Measurements from ENCODE around the gene PHACTR3.

The PHACTR3 gene

DNA sequence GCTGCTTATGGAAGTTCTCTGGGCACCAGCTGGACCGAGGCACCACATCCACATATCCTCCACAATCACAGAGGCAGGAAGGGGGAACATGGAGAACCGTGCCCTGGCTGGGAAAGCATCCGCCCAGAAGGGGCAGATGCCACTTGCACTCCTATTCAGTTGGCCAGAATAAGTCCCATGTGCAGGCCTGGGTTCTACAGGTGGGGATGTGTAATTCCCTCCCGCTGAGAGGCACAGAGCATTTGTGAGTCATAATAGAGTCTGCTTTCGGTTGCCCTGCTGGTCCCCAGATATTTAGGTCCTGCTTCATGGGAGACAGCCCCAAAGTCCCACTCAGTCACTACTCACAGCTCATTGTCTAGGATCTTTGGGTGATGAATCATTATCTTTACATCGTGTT, 104.0 kb downstream of the PHACTR3 start:
- no peak for DNase-seq

DNA sequence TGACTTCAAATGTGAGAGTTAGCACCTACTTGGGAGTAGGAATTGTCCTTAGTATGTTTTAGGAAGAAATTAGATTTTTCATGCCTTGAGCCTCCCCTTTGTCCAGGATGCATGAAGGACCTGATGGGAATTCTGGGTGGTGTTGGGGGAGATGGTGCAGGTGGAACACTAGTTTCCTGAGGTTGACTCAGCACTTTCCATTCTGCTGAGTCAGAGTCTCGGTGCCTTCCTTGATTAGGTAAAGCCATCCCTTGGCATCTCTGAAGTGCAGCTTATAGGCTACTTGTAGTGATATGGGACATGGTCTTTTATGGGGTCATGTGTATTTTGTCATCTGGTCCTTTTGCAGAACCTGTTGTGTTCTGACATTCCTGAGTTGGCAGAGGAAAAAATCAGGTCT, 105.3 kb downstream of the PHACTR3 start:
- DNase-seq: no peak

DNA sequence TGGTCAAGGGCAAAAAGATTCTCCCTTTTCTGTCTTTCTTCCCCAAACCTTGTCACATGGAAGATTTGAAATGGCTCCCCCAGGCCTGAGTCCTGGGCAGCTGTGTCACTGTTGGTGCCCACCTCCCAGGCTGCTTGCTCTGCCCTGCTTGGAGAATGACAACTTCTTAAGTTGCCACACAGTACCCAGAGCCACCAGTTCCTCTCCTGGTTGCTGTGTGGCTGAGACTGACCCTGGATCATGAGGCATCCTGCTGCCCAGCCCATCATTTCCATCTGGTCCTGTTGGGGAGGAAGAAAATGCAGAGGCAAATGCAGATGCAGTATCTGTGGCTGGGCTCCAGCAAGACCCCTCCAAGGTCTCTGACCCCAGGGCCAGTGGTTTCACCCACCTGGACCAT, 113.7 kb downstream of the PHACTR3 start:
- no peak for DNase-seq

DNA sequence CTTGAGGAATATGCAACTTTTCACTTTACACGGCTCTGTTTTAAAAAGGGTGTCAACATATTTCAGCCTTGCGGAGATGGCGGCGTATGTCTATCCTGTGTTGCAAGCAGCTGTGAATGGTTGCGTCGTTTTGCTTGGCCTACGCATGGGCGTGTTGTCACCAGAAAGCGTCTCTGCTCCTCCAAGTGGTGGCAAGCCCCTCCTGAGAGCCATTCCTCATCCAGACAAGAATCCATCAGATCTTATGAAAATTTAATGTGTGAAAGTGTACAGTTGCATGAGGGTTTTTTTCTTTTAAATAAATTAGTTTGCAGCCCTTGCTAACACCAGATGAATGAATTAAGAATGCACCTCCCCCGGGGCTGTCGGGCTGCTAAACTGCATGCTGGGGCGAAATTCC, 114.4 kb downstream of the PHACTR3 start:
- DNase-seq: no peak

DNA sequence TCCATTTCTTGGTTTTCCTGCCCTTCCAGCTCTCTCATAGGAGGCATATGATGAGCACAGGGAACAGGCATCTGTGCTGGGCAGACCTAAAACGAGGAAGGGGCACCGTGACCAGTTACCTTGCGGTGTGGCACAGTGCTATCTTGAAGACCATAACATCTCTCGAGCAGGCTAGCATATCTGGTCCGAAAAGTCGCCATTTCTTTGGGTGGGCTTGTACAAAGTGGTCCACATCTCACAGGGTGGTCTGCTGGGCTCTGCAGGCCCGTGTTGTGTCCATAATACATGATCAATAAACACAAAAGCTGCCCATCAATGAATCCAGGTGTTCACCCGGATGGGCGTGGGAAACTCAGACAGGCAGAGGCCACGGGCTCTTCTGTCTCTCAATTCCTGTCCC, 115.7 kb downstream of the PHACTR3 start:
- no peak for DNase-seq

DNA sequence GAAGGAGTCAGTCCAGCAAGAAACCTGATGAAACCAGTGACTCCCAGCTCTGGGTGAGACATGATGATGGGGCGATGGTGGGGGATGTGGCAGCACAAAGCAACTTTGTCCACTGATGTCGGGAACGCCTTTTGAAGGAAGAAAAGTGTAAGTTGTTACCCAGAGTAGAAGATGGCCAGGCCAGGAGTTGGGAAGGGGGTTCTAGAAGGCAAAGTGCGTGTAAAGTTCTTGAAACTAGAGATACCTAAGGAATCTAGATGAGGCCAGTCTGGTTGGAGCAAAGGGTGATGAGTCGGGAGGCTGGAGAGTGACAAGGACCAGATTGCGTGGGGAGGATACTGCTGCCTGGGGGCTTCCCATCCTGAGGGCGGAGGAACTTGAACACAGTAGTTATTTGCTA, 117.0 kb downstream of the PHACTR3 start:
- no peak for DNase-seq

DNA sequence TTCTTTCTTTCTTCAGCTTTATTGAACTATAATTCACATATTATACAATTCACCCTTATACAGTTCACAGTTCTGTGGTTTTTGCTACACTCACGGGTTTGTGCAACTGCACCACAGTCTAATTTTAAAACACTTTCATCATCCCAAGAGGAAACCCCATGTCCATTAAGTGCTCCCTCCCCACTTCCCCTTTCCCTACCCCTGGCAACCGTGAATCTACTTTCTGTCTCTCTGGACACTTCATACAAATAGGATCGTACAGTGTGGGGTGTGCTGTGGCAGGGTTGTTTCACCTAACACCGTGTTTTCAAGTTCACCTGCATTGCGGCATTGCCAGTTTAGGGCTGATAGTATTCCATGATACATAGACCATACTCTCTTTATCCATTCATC, 118.8 kb downstream of the PHACTR3 start:
- no peak for DNase-seq

DNA sequence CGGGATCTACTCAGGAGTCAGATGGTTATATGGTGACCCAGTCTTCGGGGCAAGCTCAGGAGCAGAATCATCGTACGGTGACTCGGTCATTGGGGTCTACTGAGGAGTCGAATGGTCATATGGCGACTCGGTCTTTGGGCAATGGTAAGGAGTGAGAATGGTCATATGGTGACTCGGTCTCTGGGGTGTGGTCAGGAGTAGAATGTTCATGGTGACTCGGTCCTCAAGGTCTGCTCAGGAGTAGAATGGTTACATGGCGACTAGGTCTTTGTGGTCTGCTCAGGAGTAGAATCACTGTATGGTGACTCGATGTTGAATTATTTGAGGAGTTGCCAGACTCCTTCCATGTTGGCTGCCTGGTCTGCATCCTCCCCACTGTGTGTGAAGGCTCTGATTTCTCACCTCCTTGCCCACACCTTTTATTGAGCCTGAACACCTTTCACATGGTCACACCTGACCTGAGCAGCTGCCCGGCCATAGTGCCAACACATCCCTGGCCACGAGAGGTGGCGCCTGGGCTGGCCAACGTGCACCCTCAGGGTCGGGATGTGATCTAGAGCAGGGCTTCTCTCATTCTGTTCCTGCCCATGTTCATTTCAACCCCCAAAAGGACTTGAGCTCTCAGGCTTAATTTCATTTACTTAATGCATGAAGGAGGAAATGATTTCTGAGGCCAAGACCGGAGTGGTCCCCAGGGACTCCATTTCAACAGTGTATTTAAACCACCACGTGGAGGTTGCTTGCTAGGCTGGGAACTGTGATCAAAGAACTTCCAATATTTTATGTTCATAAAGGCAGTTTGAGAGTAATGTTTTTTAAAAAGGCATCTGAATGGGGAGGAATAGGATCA, 119.5 kb downstream of the PHACTR3 start:
- peak; percentile 70 for DNase-seq

DNA sequence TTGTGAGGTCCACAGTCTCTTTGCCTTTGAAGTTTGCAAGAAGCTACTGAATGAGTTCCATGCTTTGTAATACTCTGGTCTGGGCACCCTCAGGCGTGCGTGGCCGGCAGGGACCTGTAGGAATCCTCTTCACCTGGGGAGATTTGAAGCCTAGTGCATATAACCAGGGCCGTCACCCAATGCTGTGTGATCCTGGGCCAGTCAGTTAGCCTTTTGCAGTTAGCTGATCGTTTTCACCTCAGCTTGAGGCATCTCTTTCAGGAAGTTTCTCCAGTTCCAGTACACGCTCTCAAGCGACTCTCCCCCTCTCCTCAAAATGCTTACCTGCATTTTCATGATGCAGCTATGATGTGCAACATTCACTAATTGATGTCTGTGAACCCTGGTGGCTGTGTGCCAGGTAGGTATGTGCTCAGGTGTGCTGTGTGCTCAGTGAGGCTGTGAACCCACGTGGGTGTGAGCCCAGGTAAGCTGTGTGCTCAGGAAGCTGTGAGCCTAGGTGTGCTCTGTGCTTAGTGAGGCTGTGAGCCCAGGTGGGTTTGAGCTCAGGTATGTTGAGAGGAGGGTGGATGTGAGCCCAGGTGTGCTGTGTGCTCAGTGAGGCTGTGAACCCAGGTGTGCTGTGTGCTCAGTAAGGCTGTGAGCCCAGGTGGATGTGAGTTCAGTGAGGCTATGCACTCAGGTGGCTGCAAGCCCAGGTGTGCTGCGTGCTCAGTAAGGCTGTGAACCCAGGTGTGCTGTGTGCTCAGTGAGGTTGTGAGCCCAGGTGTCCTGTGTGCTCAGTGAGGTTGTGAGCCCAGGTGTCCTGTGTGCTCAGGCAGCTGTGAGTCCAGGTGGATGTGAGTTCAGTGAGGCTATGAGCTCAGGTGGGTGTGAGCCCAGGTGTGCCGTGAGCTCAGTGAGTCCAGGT, 120.4 kb downstream of the PHACTR3 start:
- DNase-seq: no peak

DNA sequence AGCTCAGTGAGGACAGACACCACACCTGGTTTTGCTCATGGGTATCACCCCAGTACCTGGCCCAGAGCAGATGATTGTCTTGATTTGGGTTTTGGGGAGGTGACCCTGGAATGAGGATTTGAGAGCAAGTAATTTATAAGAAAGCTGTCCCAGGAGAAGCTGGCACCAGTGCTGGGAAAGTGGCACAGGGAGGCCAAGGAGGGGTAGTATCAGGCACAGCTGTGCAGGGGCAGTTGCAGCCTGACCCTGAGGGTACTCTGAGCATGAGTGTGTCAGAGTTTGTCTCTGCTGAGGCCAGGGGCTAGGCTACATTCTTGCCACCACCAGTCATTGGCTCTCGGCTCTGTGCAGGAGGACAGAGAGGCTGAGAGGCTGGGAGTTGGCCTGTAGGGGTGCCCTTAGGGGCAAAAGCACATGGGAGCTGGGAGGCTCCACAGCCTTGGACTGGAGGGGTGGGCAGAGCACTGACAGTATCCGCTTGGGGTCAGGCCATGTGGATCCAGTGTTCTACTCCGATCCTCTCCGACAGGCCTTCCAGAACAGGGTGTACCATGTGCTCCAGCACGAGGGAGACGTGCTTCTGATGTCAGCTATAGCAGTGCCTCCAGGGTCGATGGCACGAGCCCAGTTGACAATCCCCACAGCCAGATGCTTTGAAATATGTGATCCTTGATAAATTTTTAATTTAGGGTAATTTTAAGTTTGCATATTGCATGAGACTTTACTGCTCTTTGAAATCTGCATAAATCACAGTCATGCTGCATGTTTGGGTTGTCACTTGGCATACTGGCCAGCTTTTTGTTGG, 121.3 kb downstream of the PHACTR3 start:
- DNase-seq: no peak

DNA sequence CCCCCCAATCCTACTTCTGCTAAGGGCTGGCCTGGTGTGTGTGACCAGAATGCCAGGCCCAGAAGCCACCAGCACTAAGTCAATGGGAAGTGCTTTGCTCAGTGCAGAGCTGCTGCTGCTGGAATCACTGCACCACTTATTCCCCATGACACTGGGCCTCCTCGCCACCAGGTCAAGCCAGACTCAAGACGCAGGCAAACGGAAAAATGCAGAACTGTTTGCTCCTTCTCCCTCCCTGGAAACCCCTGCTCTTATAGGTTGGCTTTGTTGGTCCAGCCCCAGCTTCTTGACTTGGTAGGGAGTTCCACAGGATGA, 121.9 kb downstream of the PHACTR3 start:
- DNase-seq: no peak

DNA sequence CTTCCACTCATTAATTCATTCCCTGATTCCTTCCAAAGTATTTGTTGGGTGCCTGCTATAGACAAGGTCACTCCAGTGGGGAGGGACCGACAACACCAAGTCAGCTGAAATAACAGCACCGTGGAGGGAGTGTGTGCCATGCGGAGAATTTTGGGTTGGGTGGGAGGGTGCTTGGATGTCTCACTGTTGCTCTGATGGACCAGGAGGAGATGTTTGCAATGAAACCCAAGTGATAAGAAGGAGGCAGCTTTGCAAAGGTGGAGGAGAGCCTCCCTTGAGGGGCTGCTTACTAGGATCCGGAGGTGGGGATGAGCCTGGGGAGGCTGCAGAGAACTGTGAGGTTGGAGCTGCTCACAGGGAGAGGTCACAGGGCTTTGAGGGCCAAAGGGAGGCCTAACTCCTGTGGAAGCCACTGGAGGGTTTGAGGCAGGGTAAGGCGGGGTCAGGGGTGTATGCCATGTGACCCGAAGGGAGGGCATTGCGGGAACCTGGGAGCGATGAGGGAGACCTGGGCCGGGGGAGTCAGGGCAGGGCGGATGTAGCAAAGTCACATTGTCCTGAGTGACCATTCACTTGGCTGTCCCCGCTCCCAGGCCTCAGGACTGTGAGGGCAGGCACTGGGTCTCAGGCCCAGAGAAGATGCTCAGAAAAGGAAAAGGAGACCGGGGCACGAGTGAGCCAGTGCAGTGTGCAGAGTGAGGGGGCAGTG, 124.5 kb downstream of the PHACTR3 start:
- no peak for DNase-seq

DNA sequence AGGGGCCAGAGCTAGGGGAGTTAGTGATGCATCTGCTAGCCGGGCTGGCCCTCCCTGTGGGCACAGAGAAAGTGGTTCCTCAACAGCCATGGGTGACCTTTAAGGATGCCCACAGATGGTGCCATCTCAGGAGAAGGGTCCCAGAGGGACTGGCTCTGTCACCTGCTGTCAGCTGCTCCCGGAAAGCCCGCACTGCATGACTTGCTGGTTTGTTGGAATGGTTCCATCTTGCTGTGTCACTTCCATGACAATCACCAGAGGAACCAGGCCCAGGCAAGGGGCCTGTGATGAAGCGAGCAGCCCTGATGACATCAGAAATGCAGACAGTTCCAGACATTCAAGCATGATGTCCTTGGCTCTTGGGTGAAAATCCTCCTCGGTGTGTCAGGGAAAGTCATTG, 125.2 kb downstream of the PHACTR3 start:
- DNase-seq: no peak

DNA sequence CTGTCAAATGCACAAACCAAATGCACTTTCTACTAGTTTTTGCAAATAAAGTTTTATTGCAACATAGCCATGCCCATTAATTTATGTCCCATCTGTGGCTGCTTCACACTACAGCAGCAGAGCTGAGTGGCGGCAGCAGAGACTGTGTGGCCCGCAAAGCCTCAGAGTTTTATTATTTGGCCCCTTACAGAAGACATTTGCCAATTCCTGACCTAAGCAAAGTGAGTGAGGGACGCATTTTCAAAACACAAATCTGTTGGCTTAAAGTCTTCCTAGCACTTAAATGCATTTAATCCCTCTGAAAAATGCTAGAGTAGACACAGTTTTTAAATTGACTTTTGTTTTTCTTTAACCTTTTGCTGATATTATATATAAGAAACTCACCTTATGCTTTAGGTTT, 126.4 kb downstream of the PHACTR3 start:
- no peak for DNase-seq

DNA sequence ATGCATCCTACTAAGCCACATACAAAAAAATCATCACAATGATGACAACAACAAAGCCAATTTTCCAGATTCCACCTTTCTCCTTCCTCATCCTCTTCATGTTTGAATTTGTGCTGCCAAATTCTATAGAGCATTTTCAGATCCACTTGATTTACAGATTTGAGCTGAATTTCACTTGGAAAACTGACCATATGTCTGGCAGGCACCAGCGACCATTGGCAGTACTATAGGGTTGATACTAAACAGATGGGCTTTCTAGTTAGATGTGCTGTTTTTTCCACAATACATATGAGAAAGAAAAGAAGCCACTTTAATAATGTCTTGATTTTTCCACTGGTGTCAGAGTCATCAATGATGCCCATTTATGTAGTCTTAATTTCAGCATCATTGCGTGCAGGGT, 127.0 kb downstream of the PHACTR3 start:
- no peak for DNase-seq

DNA sequence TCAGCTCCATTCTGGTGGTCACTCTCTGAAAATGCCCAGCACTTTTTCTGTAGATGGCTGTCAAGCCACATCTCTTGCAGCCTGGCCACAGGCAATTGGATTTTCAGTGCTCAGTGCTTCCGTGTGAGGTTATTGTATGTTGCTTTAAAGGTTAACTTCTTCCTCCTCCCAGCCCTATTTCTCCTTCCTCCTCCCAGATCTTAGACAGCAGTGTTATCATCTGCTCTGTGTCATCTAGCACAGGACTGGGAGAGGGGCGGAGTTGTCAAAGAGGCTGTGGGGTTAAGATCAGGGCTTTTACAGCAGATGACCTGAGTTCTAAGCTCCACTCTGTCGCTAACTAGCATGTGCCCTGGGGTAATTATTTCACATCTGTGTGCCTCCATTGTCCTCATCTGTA, 129.0 kb downstream of the PHACTR3 start:
- DNase-seq: no peak

DNA sequence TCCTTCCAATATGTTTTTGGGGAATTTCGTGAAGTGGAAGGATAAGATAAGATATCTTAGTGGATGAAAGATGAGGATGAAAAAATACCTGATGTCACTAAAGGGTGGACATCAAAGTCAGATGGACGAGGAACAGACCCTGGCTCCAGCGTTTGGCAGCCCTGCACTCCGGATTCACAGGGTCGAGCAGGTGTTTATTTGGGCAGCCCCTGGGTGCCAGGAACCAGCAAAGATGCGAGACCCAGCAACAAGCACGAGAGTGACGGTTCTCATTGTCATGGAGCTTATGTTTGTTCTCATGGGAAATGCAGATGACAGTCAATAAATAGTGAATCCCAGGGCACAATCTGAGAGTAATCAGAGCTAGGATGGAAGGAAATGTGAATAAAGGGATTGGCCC, 131.1 kb downstream of the PHACTR3 start:
- no peak for DNase-seq

DNA sequence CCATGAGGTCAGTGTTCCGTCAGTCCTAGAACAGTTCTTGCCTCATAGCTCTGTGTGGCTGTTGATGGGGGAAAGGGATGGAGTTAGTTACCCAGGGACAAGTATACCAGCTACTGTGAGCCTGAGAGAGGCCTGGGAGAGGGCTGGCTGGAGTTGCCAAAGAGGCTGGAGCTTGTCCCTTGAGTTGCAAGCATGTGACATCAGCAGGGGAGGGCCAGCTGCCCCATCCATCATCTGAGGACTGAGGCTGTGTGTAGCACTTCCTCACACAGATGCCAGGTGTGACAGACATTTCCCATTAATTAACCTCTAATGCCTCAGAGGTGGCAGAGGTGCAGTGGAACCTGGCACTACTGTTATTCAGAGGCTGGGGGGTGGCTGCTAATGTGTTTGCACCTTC, 131.6 kb downstream of the PHACTR3 start:
- no peak for DNase-seq

DNA sequence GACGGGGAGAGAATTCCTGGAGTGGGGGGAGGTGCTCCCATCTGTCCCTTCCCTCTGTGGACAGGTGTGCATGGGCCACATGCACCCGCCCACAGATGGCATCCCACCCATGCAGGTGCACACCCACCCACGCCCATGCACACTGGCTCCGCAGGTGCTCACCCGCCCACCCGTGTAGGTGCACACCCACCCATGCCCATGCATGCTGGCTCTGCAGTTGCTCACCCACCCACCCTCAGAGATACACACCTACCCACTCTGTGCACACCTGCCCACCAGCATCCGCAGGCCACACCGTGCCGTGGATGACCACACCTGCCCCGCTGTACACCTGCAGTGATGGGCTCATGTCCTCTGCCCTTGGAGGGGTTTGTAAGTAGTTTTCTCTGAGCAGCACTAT, 132.0 kb downstream of the PHACTR3 start:
- no peak for DNase-seq

DNA sequence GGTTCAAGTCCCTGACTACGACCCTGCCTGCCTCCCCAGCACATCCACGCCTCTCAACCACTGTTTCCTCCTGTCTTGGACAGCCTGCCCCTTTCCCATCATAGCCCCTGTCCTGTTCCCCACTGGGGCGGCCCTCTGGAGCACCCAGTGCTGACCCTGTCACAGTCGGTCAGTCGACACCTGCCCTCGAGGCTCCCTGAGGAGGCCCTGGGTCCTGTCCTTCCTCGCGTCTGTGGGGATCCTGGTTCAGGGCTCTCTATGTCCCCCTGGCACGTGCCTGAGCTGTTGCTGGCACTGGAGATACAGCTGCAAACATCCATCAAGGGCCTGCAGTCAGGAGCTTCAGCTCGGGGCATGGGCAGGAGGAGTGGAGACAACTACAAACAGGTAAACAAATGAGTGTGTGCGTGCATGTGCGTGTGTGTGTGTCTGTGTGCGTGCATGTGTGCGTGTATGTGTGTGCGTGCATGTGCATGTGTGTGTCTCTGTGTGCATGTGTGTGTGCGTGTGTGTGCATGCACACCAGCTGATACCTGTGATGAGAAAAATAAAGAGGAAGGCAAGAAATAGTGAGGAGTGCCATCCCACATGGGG, 132.8 kb downstream of the PHACTR3 start:
- no peak for DNase-seq

DNA sequence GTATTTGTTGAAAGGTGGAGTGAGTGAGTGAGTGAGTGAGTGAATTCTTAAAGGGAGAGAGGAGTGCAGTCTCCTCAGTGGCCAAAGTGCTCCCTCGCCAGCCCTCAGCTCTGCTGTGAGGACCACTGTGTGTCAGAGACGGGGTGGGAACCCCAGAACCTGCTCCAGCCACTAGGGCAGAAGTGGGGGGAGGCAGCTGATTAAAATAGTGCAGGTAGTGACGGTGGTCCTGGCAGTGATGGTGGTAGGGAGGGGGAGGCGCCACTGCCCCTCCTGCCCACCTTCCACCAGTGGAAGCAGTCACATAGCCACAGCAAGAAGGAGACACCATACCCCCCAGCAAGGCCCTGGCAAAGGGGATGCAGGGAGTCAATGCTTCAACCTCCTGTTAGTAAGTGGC, 133.5 kb downstream of the PHACTR3 start:
- no peak for DNase-seq

DNA sequence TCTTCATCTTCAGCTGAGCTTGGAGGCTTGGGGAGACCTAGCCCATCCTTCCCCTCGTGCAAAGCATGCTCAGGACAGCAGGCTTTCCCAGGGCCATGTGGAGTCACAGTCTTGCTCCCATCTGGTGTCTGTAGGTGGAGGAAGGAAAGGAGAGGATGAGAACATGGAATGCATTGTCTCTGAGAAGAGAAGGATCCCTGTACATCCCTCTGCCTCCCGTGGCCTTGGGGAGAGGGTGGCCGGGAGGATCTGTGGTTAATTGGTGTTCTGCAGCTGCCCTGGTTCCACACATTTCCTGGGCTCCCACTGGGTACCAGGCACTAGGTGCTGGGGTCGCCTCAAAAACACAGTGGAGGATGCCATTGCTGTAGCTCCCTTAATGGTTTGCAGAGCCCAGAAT, 134.5 kb downstream of the PHACTR3 start:
- DNase-seq: no peak

DNA sequence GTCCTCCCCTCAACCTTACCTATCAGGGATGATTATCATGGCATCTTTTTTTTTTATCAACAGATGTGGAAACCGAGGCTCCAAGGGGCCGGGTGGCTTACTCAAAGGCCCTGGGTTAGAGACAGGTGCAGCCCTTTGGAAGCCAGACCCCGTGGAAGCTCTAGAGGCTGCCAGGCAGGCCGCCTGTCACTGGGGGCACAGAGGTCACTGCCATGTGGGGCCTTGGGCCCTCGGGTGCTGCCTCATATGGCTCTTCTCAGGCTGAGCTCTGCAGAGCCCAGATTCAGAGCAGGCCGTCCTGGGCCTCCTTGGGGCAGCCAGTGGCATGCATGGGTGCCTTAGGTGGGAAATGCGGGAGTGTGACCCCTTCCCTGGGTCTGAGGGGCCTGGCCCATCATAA, 136.3 kb downstream of the PHACTR3 start:
- no peak for DNase-seq

All from DMS153 (cell line).